GDM1 (cell line): ENCODE results near the gene TMEM184C.

Experiments used
- DNase-seq: peaks from one replicate; lab custom pipeline; 2025; lab: John Stamatoyannopoulos, UW

The TMEM184C gene

DNA sequence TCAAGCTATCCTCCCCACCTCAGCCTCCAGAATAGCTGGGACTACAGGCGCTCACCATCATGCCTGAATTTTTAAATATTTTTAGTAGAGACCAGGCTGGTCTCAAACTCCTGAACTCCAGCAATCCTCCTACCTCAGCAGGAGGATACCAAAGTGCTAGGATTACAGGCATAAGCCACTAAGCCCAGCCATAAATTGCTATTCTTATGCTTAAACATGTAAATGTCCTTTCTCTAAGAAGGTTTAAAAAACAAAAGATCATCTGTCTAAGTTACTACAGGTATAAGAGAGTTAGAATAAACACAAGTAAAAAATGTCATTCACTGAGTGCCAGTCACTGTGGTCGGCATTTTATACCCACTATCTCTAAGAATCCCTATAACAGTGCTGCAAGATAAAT is 38.4 kb downstream of the TMEM184C start:
- no peak for DNase-seq

DNA sequence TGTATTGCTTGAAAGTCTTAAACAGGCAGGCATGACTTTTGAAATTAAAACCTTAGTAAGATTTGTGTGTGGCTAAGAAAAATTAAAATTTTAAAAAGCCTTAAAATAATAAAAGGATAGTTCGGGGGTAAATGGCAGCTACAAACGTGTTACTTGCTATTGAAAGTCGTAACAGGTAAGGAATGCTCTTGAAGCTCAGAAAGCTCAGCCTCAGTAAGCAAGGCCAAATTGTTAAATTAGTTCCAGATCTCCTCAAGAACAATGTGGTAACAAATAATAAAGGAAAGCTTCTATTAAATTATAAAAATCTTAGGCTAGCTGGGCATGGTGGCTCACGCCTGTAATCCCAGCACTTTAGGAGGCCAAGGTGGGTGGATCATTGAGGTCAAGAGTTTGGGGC is 41.3 kb downstream of the TMEM184C start:
- DNase-seq = no peak

DNA sequence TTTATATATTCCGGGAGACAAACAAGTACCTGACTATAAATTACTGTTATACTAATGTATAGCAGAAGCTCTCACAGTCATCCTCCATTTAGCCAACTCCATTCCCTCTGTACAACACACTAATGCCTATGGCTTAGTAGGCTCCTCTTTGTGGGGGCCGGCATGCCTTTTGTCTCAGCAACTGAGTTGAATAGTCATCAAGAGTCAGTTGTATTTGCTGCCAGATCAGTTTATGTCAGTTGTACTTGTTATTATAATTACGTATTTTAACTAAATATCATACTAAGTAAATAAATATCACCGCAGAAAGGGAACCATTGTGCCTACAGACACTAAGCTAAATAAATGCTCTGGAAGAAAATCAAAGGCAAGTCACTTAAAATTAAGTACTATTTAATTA is 56.9 kb downstream of the TMEM184C start:
- no peak for DNase-seq

DNA sequence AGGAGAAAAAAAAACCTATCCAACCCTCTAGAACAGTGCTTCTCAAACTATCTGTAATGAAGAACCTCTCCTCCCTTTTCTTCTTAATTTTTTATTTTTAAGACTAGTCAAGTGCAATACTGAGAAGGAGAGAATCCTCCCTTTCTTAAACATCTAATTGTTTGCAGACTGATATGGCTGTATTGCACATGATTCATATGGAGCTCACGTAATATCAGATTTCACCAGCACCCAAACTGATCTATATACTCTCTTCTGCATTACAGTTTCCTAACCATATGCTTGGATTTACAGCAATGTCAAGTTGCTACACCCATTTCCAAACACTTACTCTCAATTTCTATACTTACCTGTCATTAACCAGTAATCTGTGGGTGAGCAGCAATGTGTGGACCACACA is 57.3 kb downstream of the TMEM184C start:
- DNase-seq = no peak

DNA sequence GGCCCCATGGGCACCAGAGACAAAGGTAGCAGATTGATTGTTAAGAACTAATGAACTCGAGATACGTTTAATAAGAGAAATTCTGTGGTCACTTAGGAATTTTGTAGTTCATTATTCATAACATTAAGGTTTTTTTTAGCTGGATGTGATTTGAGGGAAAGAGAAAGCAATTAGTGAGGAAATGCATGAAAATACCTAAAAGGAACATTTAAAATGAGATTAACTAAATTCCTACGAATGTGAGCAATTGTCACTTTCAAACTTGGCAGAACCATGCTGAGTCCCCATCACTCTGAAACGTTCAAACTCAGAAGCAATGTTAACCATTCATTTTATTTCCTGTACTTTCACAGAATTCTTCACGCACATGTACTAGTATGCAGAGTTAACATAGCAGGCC is 60.9 kb downstream of the TMEM184C start:
- no peak for DNase-seq

DNA sequence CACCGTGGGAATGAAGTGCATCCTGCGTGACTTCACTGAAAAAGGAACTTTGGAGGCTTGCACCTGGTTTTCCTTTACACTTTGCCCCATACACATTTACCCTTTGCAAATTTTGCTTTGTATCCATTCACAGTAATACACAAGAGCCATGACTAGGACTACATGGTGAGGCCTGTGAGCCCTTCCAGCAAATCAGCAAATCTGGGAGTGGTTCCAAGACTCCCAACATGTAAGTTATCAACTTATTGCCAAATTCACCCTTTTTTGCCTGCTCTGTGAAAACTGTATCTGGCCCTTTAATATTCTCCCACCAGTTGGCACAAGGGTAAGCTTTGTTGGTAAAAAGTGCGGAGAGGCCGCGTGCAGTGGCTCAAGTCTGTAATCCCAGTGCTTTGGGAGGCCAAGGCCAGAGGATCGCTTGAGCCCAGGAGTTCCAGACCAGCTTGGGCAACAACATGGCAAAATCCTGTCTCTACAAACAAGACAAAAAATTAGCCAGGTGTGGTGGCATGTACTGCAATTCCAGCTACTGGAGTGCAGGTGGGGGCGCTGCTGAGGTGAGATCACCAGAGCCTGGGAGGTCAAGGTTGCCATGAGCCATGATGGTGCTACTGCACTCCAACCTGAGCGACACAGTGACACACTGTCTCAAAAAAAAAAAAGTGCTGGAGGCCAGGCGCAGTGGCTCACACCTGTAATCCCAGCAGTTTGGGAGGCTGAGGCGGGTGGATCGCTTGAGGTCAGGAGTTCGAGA is 61.8 kb downstream of the TMEM184C start:
- no peak for DNase-seq

DNA sequence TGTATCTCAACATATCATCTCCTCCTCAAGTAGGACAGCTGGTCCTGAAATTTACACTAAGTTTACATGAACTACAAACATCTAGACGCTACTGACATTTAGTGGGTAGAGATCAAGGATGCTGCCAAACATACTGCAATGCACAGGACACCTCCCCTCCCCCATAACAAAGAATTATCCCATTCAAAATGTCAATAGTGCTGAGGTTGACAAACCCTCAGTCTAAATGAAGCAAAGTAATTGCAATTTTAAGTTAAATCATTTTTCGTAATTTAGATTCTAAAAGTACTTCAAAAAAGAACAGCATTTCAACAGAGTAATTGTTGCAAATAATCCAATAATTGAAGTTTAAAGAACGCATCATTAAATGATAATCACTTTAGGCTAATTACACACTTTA is 65.6 kb downstream of the TMEM184C start:
- no peak for DNase-seq

DNA sequence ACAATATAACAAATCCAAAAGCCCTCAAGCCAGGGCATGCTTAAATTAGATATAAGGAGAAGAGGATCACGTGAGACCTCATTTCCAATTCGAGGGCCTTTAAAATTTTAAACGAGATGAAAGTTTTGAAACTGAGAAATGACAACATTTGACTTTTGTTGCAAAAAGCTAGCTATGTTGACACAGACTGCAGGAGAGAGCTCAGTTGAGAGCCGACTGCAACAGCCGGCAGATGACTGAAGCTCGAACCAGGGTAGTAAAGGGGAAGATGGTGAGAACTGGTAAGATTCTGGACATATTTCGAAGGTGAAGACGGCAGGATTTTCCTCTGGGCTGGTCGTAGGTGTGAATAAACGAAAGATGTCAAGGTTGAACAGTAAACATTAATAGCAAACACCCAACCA is 66.0 kb downstream of the TMEM184C start:
- no peak for DNase-seq

DNA sequence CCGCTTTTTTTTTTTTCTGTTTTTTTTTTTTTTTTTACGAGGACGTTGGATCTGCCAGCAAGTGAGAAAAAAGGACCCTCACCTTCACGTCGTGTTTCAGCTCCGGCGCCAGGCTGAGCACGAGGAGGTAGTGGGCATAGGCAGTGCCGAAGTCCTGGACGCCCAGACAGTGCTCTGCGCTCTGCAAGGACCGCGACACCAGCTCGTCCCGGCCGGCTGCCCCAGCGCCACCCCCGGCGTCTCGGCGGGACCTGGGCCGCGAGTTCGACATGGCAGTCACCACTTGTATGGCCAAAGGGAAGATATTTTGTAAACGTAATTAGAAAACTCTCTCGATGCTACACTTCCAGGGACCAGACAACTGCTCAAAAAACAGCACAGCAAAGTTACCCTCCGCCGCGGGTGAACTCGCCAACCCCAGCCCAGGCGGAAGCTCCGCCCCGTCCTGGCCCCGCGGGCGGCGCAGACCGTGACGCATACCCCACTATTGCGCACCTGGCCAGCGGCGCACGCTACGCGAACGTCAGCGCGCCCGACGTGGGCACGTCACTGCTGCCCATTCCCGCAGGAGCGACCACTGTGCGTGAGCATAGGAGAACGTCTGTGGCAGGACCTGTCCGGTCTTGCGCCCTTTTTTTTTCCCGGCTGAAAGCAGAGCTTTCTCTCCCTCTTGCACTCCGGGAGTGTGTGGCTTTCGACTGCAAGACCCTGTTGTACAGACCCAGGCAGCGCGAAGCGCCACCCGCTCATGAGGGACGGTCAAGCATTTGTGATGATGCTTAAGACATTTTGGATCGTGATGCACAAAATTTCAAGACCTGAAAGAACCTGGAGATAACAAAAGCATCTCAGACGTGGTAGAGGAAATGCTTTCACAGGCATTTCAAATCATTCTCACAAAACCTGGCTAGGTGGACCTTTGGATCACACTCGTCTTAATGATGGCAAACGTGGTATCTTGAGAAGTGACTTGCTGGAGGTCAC is 66.8 kb downstream of the TMEM184C start, which contains the start of gene PRMT9:
PRMT9 (minus strand) TSS at position 447 of the 984 bp plus-strand sequence; CDS start at position 271, 176 bp downstream.
- peak; percentile 87 for DNase-seq

DNA sequence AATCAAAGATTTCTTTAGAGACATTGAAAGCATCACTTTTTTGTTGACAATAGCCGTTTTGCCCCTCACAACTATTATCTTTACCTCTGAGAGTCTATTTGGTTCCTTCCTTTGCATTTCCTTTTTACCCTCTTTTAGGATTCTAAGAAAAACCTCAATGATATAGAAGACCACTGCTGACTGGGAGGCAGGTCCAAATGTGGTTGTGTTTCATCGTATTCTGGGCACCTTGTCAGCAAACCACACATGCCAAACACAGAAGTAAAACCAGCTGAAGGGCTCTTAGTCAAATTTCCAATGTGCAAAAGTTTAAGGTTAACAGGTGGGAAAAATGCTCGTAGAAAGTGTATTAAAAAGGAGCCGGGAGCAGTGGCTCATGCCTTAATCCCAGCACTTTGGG is 71.9 kb downstream of the TMEM184C start:
- DNase-seq = no peak

DNA sequence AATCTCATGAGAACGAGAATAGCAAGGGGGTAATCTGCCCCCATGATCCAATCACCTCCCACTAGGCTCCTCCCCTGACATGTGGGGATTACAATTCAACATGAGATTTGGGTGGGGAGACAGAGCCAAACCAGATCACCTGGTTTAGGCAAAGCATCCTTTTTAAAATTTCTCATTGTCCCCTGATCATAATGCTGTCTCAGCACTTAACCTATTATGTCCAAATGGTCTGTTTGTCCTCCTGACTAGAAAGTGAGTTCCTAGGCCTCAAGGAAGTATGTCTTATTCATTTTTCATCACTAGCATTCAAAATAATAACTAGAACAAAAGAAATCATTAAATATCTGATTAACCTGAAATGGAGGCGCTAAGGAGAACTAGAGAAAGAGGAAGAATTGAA is 74.6 kb downstream of the TMEM184C start:
- no peak for DNase-seq

DNA sequence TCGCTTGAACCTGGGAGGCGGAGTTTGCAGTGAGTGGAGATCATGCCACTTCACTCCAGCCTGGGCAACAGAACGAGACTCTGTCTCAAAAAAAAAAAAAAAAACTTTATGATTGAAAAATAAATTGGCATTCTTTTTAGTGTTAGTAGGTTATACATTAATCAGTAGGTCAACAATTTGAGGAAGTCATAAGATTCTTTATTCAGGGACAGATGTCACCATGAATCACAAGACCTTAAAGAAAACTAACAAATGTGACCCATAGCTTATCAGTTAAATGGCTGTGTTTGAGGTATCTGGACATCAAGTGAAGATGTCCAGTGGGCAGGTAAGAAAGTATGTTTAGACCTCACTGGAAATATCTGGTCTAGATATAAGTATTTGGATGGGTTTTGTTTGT is 76.0 kb downstream of the TMEM184C start:
- no peak for DNase-seq

DNA sequence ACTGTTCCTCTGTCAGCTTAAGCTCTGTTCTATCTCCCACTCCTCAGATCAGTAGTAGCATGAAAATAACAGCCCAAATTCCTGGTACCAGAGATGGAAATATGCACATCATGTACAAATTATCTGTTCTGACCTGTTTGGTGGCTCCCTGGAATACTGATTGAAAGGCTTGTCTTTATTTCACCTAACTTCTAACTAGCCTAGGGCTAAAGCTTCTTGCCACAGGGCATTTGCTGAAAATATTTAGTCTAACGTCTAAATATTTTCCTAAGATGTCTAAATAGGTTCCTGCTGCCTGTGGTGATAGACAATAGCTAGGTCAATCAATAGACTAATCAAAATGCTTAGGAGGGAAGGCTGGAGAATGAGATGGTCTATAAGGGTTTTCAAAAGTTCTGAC is 79.7 kb downstream of the TMEM184C start:
- DNase-seq = no peak

DNA sequence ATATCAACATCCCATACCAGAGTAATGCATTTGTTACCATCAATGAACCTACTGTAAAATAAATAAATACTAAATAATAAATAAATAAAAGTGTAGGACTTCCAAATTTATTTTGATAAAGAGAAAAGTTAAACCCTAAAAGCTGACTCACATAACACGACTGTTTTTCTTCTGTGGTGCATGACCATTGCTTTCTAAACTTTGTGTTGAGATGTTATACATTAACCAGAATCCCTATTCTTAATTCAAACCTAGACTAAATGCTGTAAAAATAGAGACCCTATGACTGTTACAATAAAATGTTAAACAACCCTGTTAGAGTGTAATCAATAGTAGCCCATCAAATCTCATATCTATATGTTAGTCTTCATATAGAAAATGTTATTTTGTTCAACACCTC is 87.6 kb downstream of the TMEM184C start:
- DNase-seq = no peak

DNA sequence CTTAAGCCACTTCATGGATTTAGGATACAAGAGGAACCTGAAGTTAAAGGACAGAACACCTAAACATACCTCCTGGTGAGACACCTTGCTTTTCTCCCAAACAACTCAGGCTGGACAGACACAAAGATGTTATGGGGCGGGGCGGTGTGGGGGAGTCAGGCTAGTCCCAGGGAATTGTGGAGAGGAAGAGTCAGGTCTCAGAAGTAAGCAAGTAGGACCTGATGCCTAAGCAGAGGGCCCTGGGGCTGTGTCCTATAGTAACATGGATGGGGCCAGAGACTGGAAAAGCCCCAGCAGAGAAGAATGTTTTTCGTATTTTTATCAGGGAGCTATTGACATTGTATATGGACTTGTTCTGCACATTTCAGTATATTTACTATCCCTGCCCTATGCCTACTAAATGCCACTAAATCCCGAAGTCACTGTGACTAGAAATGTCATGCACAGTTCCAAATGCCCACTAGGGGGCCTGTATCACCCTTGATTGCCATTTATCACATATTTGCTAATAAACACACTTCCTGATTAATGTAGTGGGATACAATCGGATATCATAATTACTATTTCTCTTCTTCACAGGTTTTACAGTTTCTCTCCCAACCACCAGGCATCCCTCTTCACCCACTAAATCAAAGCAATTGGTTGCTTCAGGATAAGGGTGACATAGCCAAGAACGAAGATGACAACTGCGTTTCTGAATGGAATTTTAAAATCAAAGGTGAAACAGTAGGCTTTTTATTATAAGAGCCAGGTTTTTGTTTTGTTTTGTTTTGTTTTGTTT is 90.9 kb downstream of the TMEM184C start:
- no peak for DNase-seq

DNA sequence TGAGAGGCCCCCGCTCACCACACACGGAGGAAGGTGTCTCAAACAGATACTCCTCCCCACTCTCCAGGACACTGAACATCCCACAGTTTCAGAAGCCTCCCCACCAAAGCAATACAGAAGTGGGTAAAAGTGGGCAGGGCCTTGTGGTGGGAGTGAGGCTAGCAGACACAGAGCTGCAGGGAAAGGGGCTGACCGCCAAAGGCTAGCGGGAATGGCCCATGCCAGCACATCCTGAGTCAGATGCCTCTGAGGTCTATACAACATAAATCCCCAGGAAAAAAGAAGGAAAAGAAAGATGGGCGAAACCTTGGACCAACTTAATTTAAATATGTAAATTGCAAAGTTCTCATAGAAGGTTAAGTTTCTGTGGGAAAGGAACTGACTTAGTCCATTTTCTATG is 92.8 kb downstream of the TMEM184C start:
- DNase-seq = no peak

DNA sequence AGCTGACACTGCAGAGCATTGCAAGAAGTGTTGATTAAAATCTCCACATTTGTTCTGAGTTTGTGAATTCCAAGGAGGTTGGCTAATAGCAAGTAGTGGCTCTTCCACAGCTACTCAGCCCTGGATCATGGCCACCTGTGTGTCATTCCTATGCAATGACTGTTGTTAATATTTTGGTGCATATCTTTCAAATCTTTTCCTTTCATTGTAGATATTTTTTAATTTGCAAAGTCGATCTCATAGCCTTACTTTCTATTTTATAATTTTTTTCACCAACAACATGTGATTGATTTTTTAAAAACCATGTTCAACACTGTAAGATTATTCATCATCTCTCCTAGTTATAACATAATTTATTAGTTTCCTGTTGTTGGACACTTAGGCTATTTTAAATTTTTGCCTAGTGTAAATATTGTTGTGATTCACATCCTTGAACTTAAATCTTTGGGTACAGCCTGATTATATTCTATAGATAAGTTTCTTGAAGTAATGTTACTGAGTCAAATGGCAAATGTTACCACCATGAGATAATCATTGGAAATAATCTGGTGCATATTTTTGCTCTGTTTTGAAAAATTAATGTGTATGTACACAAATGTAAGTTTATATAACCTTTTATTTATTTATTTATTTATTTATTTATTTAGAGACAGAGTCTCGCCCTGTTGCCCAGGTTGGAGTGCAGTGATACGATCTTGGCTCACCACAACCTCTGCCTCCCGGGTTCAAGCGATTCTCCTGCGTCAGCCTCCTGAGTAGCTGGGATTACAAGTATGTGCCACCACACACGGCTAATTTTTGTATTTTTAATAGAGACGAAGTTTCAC is 97.6 kb downstream of the TMEM184C start:
- DNase-seq = no peak

DNA sequence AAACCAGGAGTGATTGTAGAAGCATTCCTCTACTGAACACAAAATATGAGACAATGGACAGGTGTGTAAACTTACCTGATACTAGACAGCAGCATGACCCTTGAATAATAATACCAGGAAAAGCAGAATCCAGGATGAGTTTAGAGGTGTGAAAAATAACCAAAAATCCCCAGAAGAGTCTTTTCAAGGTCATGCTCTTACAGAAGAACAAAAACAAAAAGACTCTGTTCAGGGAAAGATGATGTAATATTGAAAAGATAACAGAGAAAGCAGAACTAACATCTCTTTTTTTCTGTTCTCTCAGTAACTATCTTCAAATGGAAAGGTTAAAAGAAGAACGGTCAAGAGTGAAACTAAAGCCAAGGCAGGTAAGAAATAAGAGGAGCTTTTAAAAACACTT is 100.7 kb downstream of the TMEM184C start:
- DNase-seq = no peak
